MM.1S (cell line): ENCODE data around the gene STYX.
"Not testable (repeated sequence)": the region's sequence is repeated elsewhere in the genome, so short reads cannot be mapped to it uniquely, and the experiment has no call there.

ENCODE experiments used
- DNase-seq: peaks from one replicate; pipeline ENCODE4 v3.0.0-alpha.2; 2015
- H2AFZ ChIP-seq: fragments of 300-600 bp; sonication (generic); 2 replicates; pipeline ENCODE4 v1.6.0; 2016; ENCODE audit warnings: antibody characterized with exemption, low read length
- H3F3A ChIP-seq: fragments of 300-600 bp; sonication (generic); 2 replicates; pipeline ENCODE4 v1.6.1; 2016; ENCODE audit warnings: mild to moderate bottlenecking, antibody characterized with exemption, low read length, moderate library complexity, mixed read lengths; ENCODE audit not compliant: insufficient read depth
- H3K27ac ChIP-seq: fragments of 300-600 bp; sonication (generic); 2 replicates; pipeline ENCODE4 v1.5.1; 2016; ENCODE audit warnings: mild to moderate bottlenecking, low read length
- H3K27me3 ChIP-seq: fragments of 300-600 bp; sonication (generic); replicated peaks from 2 replicates; pipeline ENCODE4 v1.6.0; 2016; ENCODE audit warnings: low read length; ENCODE audit not compliant: insufficient read depth
- H3K36me3 ChIP-seq: fragments of 300-600 bp; sonication (generic); replicated peaks from 2 replicates; pipeline ENCODE4 v1.6.1; 2016; ENCODE audit warnings: mild to moderate bottlenecking, low read length, mixed read lengths; ENCODE audit not compliant: insufficient read depth
- H3K4me1 ChIP-seq: fragments of 300-600 bp; sonication (generic); 2 replicates; pipeline ENCODE4 v1.6.1; 2016; ENCODE audit warnings: low read length, mixed read lengths
- H3K4me2 ChIP-seq: fragments of 300-600 bp; sonication (generic); 2 replicates; pipeline ENCODE4 v1.6.0; 2016; ENCODE audit warnings: low read depth, low read length
- H3K4me3 ChIP-seq: fragments of 300-600 bp; sonication (generic); 2 replicates; pipeline ENCODE4 v1.5.1; 2016; ENCODE audit warnings: low read length, mixed read lengths
- H3K79me2 ChIP-seq: fragments of 300-600 bp; sonication (generic); 2 replicates; pipeline ENCODE4 v1.6.1; 2016; ENCODE audit warnings: mixed run types, low read length, mixed read lengths
- H3K9ac ChIP-seq: fragments of 300-600 bp; sonication (generic); 2 replicates; pipeline ENCODE4 v1.6.1; 2016; ENCODE audit warnings: low read length, mixed read lengths
- H3K9me2 ChIP-seq: fragments of 300-600 bp; sonication (generic); replicated peaks from 2 replicates; pipeline ENCODE4 v1.6.1; 2016; ENCODE audit warnings: mild to moderate bottlenecking, low read length, mixed read lengths; ENCODE audit not compliant: insufficient read depth
- H3K9me3 ChIP-seq: fragments of 300-600 bp; sonication (generic); replicated peaks from 2 replicates; pipeline ENCODE4 v1.6.1; 2016; ENCODE audit warnings: mild to moderate bottlenecking, low read length, mixed read lengths; ENCODE audit not compliant: insufficient read depth
- H4K20me1 ChIP-seq: fragments of 300-600 bp; sonication (generic); 2 replicates; pipeline ENCODE4 v1.6.1; 2016; ENCODE audit warnings: mild to moderate bottlenecking, low read length, moderate library complexity, mixed read lengths; ENCODE audit not compliant: insufficient read depth
- CTCF ChIP-seq: fragments of 300-600 bp; sonication (generic); IDR thresholded peaks from 2 replicates; pipeline ENCODE4 v1.5.1; 2016; ENCODE audit warnings: antibody characterized with exemption, low read length, mixed read lengths
- EZH2 ChIP-seq: fragments of 300-600 bp; sonication (generic); optimal IDR thresholded peaks from 2 replicates; pipeline ENCODE3; 2017; ENCODE audit warnings: low read depth, mild to moderate bottlenecking, antibody characterized with exemption, low read length, mixed read lengths
- EZH2phosphoT487 ChIP-seq: fragments of 300-600 bp; sonication (generic); IDR thresholded peaks from 2 replicates; pipeline ENCODE4 v1.6.1; 2018; ENCODE audit warnings: antibody characterized with exemption, low read length

The STYX gene

GRCh38 chr14:52759145-52759544 lies 29.2 kb downstream of the STYX start:
- Histone ChIP-seq H3K4me2 (no peak overlapping the region), H3K9ac (no peak overlapping the region), H4K20me1 (no peaks in the 10 kb centered on the region), H3K79me2 (no peaks in the 10 kb centered on the region), H3K27ac (no peak overlapping the region), H3K9me2 (no peaks in the 10 kb centered on the region), H3K36me3 (no peaks in the 10 kb centered on the region), H3K4me1 (no peaks in the 10 kb centered on the region), H3K4me3 (no peak overlapping the region), H2AFZ (no peak overlapping the region), H3K27me3 (no peaks in the 10 kb centered on the region), H3F3A (no peaks in the 10 kb centered on the region), H3K9me3 (no peaks in the 10 kb centered on the region)
- no peak for DNase-seq
- TF ChIP-seq CTCF (no peak), EZH2 (no peak), EZH2phosphoT487 (no peak)

- not testable (repeated sequence) for H3K36me3 ChIP-seq, H3K9me3 ChIP-seq, H3K27ac ChIP-seq, H3K4me1 ChIP-seq, H4K20me1 ChIP-seq, H3F3A ChIP-seq, H3K9me2 ChIP-seq, H3K27me3 ChIP-seq, H3K79me2 ChIP-seq, H3K4me3 ChIP-seq, H3K4me2 ChIP-seq, H3K9ac ChIP-seq, DNase-seq, H2AFZ ChIP-seq
These were observed 33.0 kb downstream of the STYX start for GRCh38 chr14:52762923-52763322.

GRCh38 chr14:52767058-52767833 lies 37.3 kb downstream of the STYX start:
- Histone ChIP-seq H3K36me3 (no peaks in the 10 kb centered on the region), H3K4me2 (no peak overlapping the region), H3K4me1 (no peaks in the 10 kb centered on the region), H3F3A (no peaks in the 10 kb centered on the region), H3K27ac (no peak overlapping the region), H2AFZ (no peak overlapping the region), H3K9ac (no peak overlapping the region), H4K20me1 (no peaks in the 10 kb centered on the region), H3K27me3 (no peaks in the 10 kb centered on the region), H3K9me2 (no peaks in the 10 kb centered on the region), H3K9me3 (no peaks in the 10 kb centered on the region), H3K4me3 (no peak overlapping the region), H3K79me2 (no peaks in the 10 kb centered on the region)
- no peak for DNase-seq
- TF ChIP-seq EZH2 (no peak), CTCF (no peak), EZH2phosphoT487 (no peak)

GRCh38 chr14:52769887-52770286 lies 39.9 kb downstream of the STYX start:
- H3K4me1 ChIP-seq = no peaks in the 10 kb centered on the region
- no peak for TF ChIP-seq EZH2phosphoT487
- TF ChIP-seq CTCF = no peak
- TF ChIP-seq EZH2 = no peak
- H3K9me2 ChIP-seq = no peaks in the 10 kb centered on the region
- H3K4me3 ChIP-seq = no peak overlapping the region
- no peak overlapping the region for H3K9ac ChIP-seq
- no peak overlapping the region for H2AFZ ChIP-seq
- H3K36me3 ChIP-seq = no peaks in the 10 kb centered on the region
- no peaks in the 10 kb centered on the region for H4K20me1 ChIP-seq
- no peaks in the 10 kb centered on the region for H3K9me3 ChIP-seq
- no peaks in the 10 kb centered on the region for H3F3A ChIP-seq
- no peaks in the 10 kb centered on the region for H3K79me2 ChIP-seq
- H3K27me3 ChIP-seq = no peaks in the 10 kb centered on the region
- H3K4me2 ChIP-seq = no peak overlapping the region
- no peak overlapping the region for H3K27ac ChIP-seq
- DNase-seq = no peak
